ENCODE results near the gene PRICKLE3.
A peak's percentile ranks its signal among the peaks of the same experiment; 100 is the strongest.
"Not testable (repeated sequence)": the region's sequence is repeated elsewhere in the genome, so short reads cannot be mapped to it uniquely, and the experiment has no call there.

PRICKLE3 gene

GRCh38 chrX:49157194-49157593, 29.0 kb downstream of the PRICKLE3 start:
- DNase-seq (ENCODE audit: low read depth), result no peak

- peak; percentile 75 for DNase-seq (ENCODE audit: low read depth)
These were observed 30.0 kb downstream of the PRICKLE3 start for GRCh38 chrX:49155900-49156837.

- no peak for DNase-seq (ENCODE audit: low read depth)
These were observed 30.8 kb downstream of the PRICKLE3 start for GRCh38 chrX:49155243-49155899.

- DNase-seq (ENCODE audit: low read depth), result no peak
These were observed 32.7 kb downstream of the PRICKLE3 start for GRCh38 chrX:49153467-49153866.

GRCh38 chrX:49149291-49149690, 36.9 kb downstream of the PRICKLE3 start:
- not testable (repeated sequence) for DNase-seq (ENCODE audit: low read depth)

GRCh38 chrX:49148390-49149100, 37.6 kb downstream of the PRICKLE3 start:
- not testable (repeated sequence) for DNase-seq (ENCODE audit: low read depth)

GRCh38 chrX:49147936-49148335, 38.2 kb downstream of the PRICKLE3 start:
- no peak for DNase-seq (ENCODE audit: low read depth)

GRCh38 chrX:49147282-49147681, 38.9 kb downstream of the PRICKLE3 start:
- DNase-seq (ENCODE audit: low read depth), result no peak

- not testable (repeated sequence) for DNase-seq (ENCODE audit: low read depth)
These were observed 43.0 kb downstream of the PRICKLE3 start for GRCh38 chrX:49143154-49143553.

GRCh38 chrX:49142264-49142663, 43.9 kb downstream of the PRICKLE3 start:
- not testable (repeated sequence) for DNase-seq (ENCODE audit: low read depth)

- no peak for DNase-seq (ENCODE audit: low read depth)
These were observed 46.5 kb downstream of the PRICKLE3 start for GRCh38 chrX:49139713-49140112.

- DNase-seq (ENCODE audit: low read depth), result no peak
These were observed 48.7 kb downstream of the PRICKLE3 start for GRCh38 chrX:49137492-49137891.

- no peak for DNase-seq (ENCODE audit: low read depth)
These were observed 52.4 kb downstream of the PRICKLE3 start for GRCh38 chrX:49133759-49134158.

- not testable (repeated sequence) for DNase-seq (ENCODE audit: low read depth)
These were observed 53.9 kb downstream of the PRICKLE3 start for GRCh38 chrX:49132275-49132674.

- no peak for DNase-seq (ENCODE audit: low read depth)
These were observed 56.7 kb downstream of the PRICKLE3 start for GRCh38 chrX:49129427-49129826.

GRCh38 chrX:49127742-49128258, 58.4 kb downstream of the PRICKLE3 start:
- DNase-seq (ENCODE audit: low read depth), result not testable (repeated sequence)

All from activated T-helper 9 cell treated with anti-CD3 and anti-CD28 coated beads, Interleukin-2, amount 50 U/mL, for 16 hours (primary cell).